HG02981 (cell line): ENCODE data around the gene ROR1.
"Not testable (repeated sequence)": the region's sequence is repeated elsewhere in the genome, so short reads cannot be mapped to it uniquely, and the experiment has no call there.

Source experiments
- ATAC-seq: cut with Tn5 transposase; IDR thresholded peaks from one replicate; pipeline ENCODE4 v1.9.1; 2021; ENCODE audit warnings: mild to moderate bottlenecking, moderate library complexity; ENCODE audit not compliant: unreplicated experiment

Gene ROR1

DNA sequence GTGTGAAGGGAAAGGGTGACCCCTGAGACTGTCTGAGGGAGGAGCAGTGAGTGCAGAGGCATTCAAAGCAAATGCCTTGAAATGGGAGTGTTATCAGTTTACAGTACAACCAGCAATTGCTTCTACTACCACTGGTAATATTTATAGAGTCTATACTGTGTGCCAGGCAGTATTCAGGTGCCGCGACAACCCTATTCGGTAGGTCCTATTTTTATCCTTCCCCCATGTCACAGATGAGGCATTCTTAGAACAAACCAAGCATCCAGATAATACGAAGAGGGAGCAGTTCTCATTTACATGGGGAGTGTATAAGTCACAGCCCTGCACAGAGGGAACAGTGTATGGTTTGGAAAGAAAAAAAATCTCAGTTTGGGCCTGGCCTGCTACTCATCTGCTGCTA lies 18.3 kb downstream of the ROR1 start:
- no peak for ATAC-seq

DNA sequence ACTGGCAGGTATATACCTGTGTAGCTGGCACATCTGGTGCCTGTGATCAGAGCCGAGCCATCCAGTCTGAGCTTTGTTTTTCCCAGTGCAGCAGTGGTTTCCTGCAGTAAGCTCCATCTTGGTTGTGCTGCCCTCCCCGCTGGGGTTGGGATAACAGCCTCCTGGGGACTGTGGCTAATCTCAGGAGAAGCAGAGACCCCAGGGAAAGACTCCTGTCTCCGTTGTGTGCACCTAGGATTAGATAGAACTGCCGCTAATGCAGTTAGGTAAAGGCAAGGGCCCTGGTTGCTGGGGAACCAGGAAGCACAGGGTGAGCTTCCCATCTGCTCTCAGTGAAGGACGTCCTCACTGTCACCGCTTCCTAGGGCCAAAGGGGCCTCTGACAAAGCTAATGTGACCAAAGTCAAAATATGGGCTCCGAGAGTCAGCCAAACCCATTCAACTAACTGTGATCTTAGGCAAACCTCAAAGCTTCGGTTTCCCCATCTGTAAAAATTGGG lies 20.0 kb downstream of the ROR1 start:
- ATAC-seq: no peak

DNA sequence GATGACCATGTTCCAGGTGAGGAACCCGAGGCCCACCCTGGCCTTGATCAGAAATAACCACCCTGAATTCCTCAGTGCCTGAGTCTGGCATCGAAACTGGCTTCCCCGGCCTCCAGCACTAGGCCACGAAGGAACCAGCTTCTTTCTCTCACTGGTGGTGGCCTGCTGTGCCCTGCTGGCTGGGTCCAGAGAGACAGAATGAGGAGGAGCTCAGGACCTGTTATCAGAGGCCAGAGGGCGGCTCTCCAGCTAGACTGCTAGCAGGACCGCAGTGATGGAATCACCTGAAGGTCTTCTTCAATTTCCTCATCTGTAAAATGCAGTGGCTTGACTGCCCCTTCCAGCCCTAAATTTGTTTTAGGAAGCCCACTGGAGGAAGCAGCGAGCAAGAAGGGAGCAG lies 20.5 kb downstream of the ROR1 start:
- no peak for ATAC-seq

DNA sequence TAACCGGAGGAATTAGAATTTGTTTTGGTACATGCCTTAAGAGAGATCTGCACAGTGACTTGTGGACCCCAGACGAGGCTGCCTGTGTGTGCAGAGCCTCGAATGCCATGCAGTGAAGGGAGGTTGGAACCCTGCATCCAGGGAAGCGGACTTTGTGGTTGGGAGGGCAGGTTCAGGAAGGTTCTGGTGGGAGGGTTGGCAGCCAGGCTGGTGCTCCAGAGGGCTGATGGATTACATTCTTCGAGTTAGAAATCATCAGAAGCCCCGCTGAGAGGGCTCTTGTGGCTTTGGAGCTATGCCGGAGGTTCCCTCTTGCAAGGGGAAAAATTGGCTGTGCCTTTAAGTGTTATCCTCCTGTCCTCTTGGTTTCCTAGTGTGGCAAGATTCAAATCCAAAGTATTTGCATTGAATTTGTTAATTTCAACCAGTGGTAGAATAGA lies 21.1 kb downstream of the ROR1 start:
- ATAC-seq: no peak

DNA sequence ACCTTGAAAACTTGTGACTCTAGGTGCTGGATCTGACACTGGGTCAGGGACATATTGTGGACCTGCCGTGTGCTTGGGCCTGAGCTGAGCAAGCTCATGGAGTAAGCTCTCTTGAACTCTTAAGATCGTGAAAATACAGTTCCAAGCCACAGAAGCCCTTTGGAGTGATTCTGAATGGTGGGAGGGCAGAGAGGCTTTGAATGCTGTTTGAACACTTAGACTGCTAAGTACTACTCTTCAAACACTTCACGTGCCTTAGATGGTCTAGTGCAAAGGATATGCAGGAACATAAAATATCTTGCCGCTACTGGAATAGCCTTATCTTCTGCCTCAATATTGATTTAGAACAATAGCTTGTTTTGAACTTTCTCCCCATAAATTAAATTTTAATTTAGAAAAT lies 21.6 kb downstream of the ROR1 start:
- no peak for ATAC-seq

DNA sequence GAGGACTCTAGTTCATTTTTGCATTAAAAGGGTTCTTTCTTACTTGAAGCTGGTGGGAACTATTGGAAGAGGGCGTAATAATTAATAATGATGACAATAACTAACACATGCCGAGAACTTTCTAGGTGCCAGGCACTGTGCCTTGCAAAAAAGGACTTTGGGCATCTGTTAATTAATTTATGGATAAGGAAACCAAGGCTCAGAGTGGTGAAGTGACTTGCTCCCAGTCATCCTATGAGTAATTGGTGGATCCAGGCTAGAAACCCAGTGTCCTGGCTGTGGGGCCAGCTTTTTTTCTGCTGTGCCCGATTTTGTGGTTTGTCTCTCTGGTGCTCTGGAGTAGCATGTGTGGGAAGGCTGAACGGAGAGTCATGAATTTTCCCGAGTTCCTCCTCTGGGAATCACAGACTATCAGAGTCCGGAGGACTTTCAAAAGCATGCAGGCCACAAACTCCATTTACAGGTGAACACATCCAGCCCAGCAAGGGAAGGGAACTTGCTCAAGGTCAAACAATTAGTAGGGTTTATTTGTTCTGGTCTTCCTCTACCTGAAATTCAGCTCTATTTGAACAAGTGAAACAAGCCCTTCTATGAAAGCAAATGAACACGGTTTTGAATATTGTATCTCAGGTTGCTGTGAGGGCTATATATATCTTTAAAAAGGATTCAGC lies 23.4 kb downstream of the ROR1 start:
- ATAC-seq: no peak

DNA sequence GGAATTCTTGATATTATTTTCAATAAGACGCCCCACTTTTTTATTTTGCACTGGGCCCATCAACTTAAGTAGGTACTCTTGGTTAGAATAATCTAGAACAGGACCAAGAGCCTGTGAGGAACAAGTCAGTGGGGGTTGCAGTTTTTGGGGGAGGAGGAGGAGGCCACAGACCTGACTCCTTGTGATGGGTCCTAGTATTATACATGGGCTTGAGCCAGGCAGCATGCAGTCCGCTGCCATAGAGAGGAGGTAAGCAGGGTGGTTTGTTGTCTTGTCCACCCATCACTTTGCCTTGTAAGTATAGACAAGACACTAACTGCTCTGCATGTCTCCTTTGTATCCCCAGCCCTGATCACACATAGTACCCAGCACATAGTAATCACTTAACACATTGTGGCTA lies 24.5 kb downstream of the ROR1 start:
- ATAC-seq: no peak

DNA sequence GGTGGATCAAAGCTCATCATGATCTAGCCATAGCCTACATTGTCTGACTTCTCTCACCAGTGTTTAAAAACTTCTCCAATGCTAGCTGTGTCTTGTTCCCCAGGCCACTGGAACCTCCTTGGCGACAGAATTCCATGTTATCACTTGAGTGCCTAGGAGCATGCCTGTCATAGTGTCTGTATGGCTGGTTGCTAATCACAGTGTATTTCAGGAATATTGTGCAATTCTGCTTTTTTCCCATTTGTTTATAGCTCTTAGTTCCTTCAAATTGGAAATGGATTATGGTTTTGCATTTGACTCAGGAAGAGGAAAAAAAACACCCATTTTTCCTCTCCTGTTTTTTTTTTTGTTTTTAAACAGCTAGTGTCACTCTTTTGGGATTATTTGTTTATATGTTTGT lies 25.5 kb downstream of the ROR1 start:
- no peak for ATAC-seq

DNA sequence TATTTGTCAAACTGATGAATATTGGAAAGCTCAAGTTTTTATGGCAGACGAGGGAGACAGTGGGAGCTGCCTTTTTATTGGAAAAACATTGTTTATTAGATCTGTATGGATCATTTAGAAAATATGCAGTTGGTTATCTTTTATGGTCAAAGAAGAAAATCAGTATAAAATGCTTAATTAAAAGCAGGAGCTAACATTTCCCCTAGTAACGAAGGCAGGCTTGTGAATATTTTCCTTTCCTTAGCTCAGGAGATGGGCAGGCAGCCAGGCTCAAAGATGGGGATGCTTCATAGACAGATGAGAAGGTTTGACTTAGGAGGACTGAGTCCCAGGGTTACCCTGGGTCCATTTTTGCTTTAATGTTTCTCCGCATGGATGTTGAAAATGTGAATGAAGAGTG lies 26.0 kb downstream of the ROR1 start:
- ATAC-seq: no peak

DNA sequence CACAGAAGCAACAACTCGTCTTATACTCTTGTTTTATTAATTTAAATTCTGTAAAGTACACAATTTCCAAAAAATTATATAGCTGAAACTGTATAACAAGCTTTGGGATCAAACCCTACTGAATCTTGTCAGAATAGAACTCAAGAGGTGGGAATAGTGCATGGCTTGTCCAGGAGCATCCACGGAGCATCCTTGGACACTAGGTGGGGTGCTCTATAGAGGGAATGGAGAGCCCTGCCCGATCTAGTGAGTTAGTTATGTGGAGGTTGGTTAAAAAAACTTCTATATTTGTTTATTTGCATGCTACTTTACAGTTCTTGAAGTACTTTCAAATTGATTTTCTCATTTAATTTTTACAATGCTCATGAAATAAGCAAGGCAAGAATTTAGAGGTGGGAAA lies 28.3 kb downstream of the ROR1 start:
- no peak for ATAC-seq

DNA sequence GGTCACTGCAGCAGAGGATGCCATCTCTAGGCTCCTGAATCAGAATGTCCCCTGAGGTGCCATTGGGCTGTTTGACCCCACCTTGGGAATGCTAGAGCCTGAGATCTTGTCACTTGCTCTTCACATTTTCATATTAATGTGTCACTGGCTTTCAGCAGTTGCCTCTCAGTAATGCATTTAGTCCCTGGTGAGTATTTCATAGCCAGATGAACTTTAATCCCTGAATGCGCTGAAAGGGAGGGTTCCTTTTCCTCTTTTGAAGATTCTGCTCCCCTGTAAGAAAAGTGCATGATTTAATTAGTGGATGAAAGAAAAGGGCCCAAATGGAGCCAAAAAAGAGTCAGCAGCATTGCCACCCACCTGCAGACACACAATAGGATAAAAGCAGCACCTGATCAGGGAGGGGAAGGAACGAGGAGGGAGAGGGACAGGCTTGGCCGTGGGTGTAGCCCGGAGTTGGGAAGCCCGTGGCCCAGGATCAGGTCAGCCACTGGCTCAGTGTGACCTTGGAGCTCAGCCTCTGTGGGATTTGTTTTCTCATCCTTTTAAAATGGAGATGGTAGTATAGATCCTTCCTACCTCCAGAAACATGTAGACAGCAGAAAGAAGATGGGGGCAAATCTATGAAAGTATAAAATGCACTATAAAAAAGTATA lies 31.1 kb downstream of the ROR1 start:
- no peak for ATAC-seq

DNA sequence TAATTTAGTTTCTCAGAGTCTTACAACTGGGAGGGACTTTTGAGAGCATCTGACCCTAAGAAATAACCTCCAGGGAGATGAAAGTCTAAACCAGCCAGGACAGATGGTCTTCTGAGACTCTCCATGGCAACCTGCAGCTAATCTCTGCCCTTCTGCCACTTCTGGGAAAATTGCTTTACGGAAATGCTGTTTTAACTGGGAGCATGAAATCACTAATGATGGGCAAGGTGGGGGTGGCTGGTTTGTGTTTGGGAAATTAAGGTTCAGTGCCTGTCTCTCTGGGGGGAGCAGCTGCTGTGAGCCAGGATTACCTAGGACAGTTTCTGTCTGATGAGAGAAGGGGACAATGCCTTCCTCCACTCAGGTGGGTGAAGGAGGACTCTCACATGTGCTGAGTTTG lies 33.2 kb downstream of the ROR1 start:
- no peak for ATAC-seq

DNA sequence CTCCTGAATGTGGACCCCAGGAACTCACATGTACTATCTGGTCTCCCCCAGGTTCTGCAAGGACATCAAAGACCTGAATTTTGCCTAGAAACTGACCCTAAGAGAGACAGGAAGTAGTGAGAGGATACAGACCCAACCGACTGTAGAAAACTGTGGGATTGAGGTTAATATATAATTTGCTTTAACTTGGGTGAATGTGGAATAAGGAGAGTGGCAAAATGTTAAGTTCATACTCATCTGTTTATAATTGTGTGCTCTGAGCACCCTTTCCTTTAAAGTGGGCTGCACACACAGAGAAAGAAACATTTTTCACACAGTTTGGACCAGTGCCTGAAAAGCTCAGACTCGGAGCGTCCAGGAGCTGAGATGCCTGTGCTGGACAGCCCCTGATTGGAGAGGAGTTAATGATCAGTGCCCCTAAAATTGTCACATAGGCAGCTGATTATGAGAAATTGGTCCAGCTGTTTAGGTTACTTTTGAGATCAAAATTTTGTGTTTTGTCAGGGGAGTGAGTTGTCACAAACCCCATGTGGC lies 37.2 kb downstream of the ROR1 start:
- no peak for ATAC-seq

DNA sequence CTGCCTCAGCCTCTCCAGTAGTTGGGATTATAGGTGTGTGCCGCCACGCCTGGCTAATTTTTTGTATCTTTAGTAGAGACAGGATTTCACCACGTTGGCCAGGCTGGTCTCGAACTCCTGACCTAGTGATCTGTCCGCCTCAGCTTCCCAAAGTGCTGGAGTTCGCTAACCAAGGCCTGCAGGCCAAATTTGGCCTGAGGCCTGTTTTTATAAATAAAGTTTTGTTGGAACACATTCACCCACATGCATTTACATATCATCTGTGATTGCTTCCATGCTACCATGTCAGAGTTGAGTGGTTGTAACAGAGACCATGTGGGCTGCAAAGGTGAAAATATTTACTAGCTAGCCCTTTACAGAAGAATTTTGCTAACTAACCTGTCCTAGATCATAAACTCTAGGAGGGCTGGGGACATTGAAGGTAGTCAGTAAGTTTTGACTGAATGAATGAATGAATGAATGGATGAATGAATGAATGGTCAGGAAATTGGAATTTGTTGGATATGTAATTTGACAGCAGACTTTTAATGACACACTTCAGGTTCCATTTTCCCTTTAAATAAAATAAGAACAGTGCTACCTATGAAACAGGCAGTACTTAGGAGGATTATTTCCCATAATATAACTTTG lies 38.4 kb downstream of the ROR1 start:
- no peak for ATAC-seq

DNA sequence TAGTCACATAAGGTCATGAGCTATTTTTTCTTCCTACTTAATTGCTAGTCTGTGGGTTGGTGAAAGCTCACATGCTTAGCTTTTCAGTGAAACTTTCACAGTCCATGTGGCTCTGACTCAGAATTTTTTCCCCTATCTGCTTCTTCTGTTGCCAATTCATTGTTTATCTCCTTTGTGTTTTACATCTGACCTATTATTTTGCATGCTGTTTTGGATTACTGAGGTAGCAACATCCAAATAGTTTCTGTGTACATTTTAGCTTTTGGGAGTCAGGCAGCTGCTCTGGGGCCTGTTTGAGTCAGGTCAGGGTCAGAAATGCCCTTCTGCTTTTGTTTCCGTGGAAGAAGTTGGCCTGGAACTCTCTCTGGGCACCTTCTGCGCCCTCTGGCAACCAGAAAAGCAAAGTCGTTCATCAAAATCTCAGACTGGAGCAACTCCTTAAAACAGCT lies 40.0 kb downstream of the ROR1 start:
- ATAC-seq: peak; percentile 51

DNA sequence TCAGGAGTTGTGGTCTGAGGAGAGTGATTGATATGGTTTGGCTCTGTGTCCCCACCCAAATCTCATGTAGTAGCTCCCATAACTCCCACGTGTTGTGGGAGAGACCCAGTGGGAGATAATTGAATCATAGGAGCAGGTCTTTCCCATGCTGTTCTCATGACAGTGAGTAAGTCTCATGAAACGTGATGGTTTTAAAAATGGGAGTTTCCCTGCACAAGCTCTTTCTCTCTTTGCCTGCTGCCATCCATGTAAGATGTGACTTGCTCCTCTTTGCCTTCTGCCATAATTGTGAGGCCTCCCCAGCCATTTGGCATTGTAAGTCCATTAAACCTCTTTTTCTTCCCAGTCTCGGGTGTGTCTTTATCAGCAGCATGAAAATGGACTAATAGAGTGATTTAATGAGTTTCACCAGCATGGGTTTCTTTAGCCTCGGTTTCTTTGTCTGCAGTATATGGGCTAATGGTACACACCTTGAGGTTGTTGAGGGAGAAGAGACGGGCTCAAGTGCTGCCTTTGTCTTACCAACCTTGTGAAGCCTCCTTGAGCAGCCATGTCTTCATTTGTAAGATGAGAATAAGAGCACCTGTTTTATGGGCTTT lies 42.5 kb downstream of the ROR1 start:
- ATAC-seq: not testable (repeated sequence)

DNA sequence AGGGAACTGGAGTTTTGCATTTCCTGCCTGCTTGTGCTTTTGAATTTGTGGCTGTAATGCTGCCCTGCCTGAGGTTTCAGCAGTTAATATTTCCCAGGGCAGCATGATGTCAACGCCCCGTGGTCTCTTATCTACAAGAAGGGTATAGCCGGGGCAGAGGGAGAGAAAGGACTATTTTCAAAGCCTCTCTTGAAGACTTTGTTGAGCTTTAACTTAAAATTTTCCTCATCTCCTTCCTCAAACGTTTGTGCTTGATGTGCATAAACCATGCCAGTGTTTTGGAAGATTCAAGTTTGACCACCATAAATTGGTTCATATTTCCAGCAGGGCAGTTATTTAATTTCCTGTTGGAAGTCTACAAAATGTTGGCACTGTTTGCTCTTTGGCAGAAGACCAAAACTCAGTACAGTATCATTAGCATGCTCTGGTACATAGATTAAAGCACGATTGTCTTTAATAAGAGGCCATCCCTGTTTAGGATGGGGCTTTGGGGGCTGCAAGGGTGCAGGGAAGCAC lies 43.4 kb downstream of the ROR1 start:
- ATAC-seq: no peak

DNA sequence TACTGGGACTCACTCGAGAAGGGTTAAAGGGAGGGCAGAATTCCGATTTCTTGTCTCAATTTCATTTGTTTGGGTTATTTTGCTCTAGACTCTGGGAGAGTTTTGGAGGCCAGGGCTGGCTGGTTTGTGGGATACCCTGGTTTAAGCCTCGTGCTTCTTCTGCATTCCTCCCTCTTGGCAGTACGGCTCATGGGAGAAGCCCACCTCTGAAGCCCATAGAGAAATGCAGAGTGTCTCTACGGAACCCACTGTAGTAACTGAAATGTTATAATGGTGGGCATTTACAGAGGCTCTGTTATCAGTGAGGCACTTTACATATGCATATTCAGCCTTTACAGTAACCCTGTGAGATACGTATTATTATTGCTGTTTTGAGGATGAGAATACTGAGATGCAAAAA lies 43.9 kb downstream of the ROR1 start:
- no peak for ATAC-seq

DNA sequence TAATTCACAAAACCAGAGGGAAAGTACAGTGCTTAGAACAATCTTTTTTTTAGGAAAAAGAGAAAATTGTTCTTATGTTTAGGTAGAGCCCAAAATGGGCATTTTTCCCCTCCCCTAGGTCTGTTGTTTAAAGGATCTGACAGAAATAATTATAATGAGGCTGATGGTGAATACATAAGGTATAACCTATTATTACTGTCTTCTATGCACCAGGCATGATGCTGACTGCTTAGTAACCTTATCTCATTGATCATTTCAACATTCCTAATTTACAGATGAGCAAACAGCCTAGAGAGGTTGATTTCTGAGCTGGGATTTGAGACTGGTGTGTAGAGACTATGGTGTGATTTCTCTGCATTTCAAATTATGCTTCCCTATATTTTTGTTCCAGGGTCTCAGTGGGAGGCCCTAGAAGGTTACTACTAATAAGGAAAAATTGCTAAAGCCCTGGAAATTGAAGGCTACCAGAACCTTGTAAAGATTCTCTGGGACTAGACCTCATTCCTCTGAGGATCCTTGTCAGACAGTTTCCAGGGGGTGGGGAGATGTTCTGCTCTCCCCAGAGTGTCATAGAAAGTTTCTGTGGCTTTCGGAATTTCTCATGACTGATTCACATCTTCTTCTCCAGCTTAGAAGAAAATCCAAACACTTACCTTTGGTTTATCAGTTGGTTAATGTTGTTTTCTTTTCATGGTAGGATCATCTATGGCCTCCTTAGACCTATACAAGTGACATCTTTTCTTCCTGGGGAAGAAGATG lies 44.9 kb downstream of the ROR1 start:
- no peak for ATAC-seq

DNA sequence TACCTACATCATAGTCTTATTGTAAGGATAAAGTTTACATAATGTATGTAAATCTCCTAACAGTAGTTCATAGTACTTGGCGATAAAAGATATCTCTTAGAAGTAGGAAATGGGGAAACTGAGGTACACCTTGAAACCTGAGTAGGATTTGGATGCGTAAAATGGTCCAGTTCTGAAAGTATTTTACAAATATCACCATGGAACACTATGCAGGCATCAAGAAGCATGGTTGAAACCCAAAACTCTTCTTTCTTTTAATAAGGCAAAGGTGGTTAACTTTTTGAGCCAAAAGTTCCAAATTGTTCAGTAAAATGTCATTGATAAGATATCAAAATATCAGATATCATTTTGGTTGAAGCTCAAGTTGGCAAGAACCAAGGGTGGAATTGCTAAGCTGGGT lies 46.0 kb downstream of the ROR1 start:
- ATAC-seq: no peak
